GM19395 (cell line): ENCODE data around the gene WNT3A.

Experiments used
- ATAC-seq: cut with Tn5 transposase; IDR thresholded peaks from one replicate; pipeline ENCODE4 v1.9.1; 2021; ENCODE audit warnings: mild to moderate bottlenecking, moderate library complexity; ENCODE audit not compliant: unreplicated experiment

The WNT3A gene

DNA sequence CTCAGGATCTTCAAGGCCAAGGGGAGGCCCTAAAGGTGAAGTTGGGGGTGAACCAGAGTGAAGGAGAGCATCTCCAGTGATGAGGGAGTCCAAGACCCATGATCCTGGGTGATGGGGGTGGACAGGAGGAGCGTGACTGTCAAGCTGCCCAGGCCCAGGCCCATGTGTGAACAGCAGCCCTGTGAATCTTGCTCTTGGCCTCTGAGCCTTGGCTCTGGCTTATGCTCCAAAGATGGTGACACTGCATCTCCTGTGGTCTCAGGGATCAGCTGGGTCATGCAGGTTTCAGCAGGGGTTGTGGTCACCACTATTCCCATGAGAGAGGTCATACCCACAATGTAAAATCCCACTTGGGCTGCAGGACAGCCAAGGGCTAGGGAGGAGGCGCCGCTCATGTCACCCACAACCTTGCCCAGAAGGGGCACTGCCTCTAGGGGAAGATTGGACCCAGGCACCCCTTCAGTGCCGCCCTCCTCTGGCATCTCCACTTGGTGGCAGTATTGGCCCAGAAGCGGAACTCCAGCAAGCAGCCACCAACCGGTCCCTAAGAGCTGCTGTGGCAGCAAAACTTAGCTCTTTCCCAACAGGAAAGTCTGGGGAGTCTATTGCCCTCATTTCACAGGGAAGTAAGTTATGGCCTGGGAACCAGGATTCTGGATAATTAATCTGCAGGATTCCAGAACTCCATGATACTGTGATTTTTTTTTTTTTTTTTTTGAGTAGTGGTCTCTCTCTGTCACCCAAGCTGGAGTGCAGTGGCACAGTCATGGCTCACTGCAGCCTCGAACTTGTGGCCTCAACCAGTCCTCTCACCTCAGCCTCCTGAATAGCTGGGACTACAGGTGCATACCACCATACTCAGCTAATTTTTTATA is 7.5 kb upstream of the WNT3A start:
- peak; percentile 90 for ATAC-seq

- no peak for ATAC-seq
These were observed 6.4 kb upstream of the WNT3A start for GRCh38 chr1:228000416-228000815.

DNA sequence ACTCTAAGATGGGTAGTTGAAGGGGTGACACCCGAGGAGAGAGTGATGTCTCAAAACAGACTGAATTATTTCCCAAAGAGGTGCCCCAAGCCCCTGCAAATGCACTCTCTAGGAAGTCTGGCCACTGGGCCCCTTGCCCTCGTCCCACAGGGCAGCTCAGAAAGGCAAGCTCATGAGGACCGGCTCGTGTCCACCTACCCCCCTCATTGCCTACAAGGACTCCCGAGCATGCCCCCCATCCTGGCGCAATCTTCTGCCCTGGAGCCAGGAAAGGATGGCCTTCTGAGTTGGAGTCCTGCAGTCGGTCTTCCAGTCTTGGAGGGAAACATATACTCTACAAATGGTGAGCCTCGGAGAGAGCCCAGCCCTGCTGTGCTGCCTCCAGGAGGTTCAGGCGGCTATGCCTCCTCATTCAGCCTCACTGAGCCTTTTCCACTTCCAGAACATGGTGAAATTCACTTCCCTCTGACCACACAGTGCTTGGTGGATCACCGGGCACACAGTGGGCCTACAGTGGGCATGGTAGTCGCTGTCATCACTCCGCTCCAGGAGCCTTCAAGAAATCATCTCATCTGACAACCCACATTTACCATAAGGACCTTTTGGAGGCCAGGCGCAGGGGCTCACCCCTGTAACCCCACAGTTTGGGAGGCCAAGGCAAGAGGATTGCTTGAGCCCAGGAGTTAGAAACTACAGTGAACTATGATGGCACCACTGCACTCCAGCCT is 5.8 kb upstream of the WNT3A start:
- no peak for ATAC-seq

- ATAC-seq = no peak
These were observed 4.9 kb upstream of the WNT3A start for GRCh38 chr1:228001738-228002535.

DNA sequence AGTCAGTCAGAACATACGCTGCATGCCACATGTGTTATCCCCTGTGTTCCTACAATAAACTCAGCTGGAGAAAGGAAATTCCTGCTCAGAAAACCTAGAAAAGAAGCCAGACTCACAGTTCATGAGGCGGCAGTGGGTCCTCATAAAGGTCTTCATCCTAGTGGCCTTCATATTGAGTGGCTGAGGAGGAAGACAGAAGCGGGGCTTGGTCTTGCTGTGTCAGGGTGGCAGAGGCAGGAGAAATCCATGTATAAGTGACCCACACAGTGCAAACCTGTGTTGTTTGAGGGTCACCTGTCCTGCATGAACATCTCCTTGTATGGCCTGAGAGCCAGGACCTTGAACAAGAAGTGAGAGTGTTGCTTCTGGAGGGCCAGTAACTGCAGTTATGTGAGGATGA is 4.0 kb upstream of the WNT3A start:
- no peak for ATAC-seq

GRCh38 chr1:228003461-228004330 is 3.1 kb upstream of the WNT3A start:
- ATAC-seq = no peak

DNA sequence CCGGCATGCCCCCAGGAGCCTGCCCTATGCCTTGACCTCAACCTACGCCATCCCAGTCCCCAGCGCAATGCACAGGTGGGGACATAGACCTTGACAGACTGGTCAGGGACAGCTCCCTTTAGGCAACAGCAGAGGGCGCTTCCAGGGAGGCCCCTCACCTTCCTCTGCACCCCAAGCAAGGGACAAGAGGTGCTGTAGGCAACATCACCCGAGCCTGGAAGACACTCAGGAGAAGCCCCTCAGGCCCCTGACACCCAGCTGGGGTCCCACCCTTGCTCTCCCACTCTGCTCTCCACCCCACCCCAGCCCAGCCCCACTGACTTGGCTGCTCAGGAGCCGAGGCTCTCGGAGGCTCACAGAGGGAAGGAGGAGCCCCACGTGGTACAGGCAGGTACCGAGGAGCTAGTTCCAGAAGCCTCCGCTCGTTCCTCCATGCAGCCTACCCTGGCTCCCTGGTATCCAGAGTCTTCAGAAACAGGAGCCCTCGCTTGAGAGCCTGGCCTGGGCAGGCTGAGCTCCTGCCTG is 2.4 kb upstream of the WNT3A start:
- no peak for ATAC-seq

GRCh38 chr1:228004856-228005462 is 1.8 kb upstream of the WNT3A start:
- no peak for ATAC-seq

DNA sequence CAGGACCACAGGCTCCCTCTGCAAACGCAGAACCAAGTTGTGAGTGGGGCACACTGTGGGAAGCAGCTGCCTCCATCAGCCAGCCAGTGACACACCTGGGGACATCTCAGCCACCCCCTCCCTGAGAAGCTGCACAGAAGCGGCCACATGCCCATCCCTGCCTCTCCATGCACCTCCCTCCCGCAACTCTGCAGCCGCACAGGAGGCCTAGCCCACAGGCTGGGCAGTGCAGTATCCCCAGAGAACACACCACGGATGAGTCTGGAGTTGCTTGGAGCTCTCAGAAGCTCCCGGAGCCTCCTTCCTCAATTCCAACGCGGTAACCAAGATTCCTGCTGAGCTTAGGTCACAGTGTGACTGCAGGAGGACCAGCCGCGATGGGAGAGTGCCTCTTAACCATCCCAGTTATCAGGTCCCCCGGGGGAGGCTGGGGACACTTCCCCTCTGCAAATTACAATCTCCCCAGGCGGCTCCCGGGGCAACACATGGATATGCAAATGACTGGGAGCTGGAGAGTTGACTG is 1.2 kb upstream of the WNT3A start:
- ATAC-seq = no peak

DNA sequence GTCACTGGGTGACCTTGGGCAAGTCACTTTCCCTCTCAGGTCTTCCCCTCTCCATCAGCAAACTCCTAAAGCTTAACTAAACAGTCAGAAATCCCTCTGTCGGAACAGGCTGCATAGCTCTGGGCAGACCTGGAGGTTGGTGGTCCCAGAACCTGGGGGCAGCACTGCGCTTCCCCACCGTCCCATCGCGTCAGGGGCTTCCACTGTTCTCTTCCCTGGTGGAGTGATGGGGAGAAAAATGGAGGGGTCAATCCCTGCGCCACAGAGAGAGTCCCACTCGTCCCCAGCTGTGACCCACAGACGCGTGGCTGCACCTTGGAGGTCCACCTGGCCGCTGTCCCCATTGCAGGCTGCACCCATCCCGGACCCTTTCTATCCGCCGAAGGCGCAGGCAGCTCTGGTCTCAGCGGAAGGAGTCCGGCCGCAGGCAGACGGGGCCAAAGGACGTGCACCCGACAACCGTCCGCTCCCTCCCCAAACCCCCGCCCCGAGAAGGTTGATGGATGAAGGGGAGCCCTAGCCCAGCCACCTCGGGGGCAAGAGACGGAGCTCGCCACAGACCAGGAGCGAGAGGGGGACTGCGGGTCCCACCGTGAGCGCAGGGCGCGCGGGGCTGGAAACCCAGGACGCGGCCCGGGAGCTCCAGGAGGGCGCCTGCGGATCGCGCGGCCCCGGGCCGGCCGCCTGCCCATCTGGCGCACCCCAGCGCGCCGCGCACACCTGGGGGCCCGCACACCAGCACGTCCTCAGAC is 588 bp upstream of the WNT3A start:
- no peak for ATAC-seq

DNA sequence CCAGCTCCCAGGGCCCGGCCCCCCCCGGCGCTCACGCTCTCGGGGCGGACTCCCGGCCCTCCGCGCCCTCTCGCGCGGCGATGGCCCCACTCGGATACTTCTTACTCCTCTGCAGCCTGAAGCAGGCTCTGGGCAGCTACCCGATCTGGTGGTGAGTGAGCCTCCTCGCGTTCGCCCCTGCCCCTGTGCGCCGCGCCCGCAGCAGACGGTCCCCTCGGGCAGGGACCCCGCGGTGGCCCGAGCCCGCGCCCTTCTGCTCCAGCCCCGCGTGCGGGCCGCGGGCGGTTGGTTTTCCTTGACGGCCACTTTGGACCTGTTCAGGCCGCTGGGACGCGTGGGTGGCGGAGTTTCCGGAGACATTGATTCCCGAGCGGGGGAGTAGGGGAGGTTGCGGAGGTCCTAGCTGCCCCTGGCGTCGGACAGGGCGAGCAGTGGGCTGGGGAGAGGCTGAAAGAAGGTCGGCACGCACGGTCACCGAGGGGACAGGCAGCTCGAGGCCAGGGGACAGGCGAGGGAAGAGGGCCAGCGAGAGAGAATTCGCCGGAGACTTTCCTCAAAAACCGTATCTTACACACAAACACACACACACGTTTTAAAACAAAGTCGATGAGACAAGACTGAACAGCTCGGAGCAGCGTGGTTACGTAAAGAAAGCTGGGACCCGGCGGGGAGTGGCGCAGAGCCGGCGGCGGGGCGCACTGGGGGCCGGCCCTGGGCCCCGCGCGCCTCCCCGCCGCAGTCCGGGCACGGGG is 427 bp downstream of the WNT3A start:
- no peak for ATAC-seq

DNA sequence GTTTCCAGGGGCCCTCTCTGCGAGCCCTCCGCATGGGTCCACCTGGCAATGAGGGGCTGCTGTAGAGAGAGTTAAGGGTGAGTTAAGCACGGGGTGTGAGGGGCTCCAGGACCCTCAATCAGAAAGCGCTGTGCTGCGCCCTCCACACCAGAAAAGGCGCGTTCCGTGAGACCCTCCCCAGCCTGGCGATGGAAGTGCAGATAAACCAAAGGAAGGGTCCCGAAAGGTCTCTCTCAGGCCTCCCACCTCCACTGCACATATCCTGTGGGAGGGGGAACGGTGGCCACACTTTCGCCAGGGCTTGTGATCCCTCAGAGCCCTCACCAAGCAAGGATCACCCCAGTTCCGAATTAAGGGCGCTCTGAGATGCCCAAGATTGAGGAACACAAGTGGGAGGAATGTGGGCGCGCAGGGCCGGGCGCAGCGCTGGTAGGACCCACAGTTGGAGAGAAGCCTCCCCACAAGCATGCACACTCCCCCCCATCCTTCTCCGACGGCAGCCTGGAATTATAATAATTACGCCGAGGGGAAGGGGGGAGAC is 1.1 kb downstream of the WNT3A start:
- ATAC-seq = no peak

- no peak for ATAC-seq
These were observed 1.8 kb downstream of the WNT3A start for GRCh38 chr1:228008391-228009115.

- ATAC-seq = no peak
These were observed 2.5 kb downstream of the WNT3A start for GRCh38 chr1:228009116-228009827.

GRCh38 chr1:228009828-228010775 is 3.3 kb downstream of the WNT3A start:
- no peak for ATAC-seq
